CD14-positive monocyte (primary cell): ENCODE data around the gene ARHGAP45. TPM values are rescaled to one million over a fixed set of nuclear protein-coding genes. Genes with fewer than 3 reads are reported as not detected.

Experiments
- DNase-seq, 3 donors: peaks; one replicate each; pipeline ENCODE4 v3.0.0-alpha.2; 2011 to 2022
- H2AFZ ChIP-seq: 2 replicates; pipeline ENCODE4 v1.6.0; 2012; ENCODE audit warnings: mild to moderate bottlenecking, low read depth, low read length, inconsistent platforms; ENCODE audit not compliant: insufficient read depth, poor library complexity, severe bottlenecking
- H3K27ac ChIP-seq, 2 donors: 1 replicate in 1 of 2; 2 replicates in 1 of 2; pipeline ENCODE4 v1.5.1; 2012 to 2013; ENCODE audit warnings: low read length in 2 of 2, control low read depth in 1 of 2, inconsistent platforms in 1 of 2, low read depth in 1 of 2, mild to moderate bottlenecking in 1 of 2
- H3K27me3 ChIP-seq, 2 donors: one replicate each; pipeline versions ENCODE4 v1.6.0 to v1.6.1; 2011 to 2013; ENCODE audit warnings: low read length in 2 of 2; ENCODE audit not compliant: control insufficient read depth in 2 of 2, insufficient read depth in 2 of 2
- H3K36me3 ChIP-seq, 2 donors: replicated peaks in 1 of 2; 1 replicate in 1 of 2; 2 replicates in 1 of 2; pipeline versions ENCODE4 v1.5.1 to v1.6.1; 2012 to 2013; ENCODE audit warnings: low read length in 2 of 2, control low read depth in 1 of 2, inconsistent platforms in 1 of 2, mild to moderate bottlenecking in 1 of 2; ENCODE audit not compliant: insufficient read depth in 2 of 2, control insufficient read depth in 1 of 2
- H3K4me1 ChIP-seq, 2 donors: 1 replicate in 1 of 2; 2 replicates in 1 of 2; pipeline versions ENCODE4 v1.5.1 to v1.6.1; 2012 to 2013; ENCODE audit warnings: low read length in 2 of 2, control low read depth in 1 of 2, inconsistent platforms in 1 of 2, mild to moderate bottlenecking in 1 of 2, moderate library complexity in 1 of 2; ENCODE audit not compliant: insufficient read depth in 2 of 2, control insufficient read depth in 1 of 2
- H3K4me2 ChIP-seq: replicated peaks from 2 replicates; pipeline ENCODE3; 2012; ENCODE audit warnings: low read length, moderate library complexity, mild to moderate bottlenecking; ENCODE audit not compliant: poor library complexity, severe bottlenecking; ENCODE audit errors: extremely low read depth
- H3K4me3 ChIP-seq, 3 experiments: fragments of 200-600 bp in 1 of 3; sonication (generic) in 1 of 3; replicated peaks in 1 of 3; 1 replicate in 2 of 3; 2 replicates in 1 of 3; pipeline ENCODE4 v1.5.1; 2011 to 2013; ENCODE audit warnings: low read length in 3 of 3, mild to moderate bottlenecking in 3 of 3, control low read depth in 2 of 3, low read depth in 2 of 3, inconsistent platforms in 1 of 3, moderate library complexity in 1 of 3
- H3K79me2 ChIP-seq: 2 replicates; pipeline ENCODE4 v1.6.0; 2012; ENCODE audit warnings: mild to moderate bottlenecking, control low read depth, inconsistent platforms, low read length, moderate library complexity; ENCODE audit not compliant: insufficient read depth
- H3K9ac ChIP-seq: 2 replicates; pipeline ENCODE4 v1.6.0; 2017; ENCODE audit warnings: low read length, mild to moderate bottlenecking; ENCODE audit not compliant: insufficient read depth, poor library complexity, severe bottlenecking
- H3K9me3 ChIP-seq, 2 donors: replicated peaks in 1 of 2; 1 replicate in 1 of 2; 2 replicates in 1 of 2; pipeline versions ENCODE4 v1.5.1 to v1.6.1; 2012 to 2013; ENCODE audit warnings: low read length in 2 of 2, control low read depth in 1 of 2; ENCODE audit not compliant: control insufficient read depth in 1 of 2, insufficient read depth in 1 of 2
- H4K20me1 ChIP-seq: 2 replicates; pipeline ENCODE4 v1.6.0; 2012; ENCODE audit warnings: mild to moderate bottlenecking, low read length, control low read depth, moderate library complexity; ENCODE audit not compliant: insufficient read depth
- H3K27ac Mint-ChIP-seq, 7 donors: one replicate each; pipeline ENCODE4 v1.8.0; 2020; ENCODE audit warnings: mild to moderate bottlenecking in 7 of 7, mixed read lengths in 7 of 7, moderate library complexity in 6 of 7, inconsistent platforms in 2 of 7
- H3K27me3 Mint-ChIP-seq, 3 donors: one replicate each; pipeline ENCODE4 v1.8.0; 2021 to 2022; ENCODE audit warnings: low read depth in 3 of 3, mild to moderate bottlenecking in 3 of 3, mixed read lengths in 3 of 3, moderate library complexity in 3 of 3, inconsistent platforms in 1 of 3
- H3K36me3 Mint-ChIP-seq, 2 donors: one replicate each; pipeline ENCODE4 v1.8.0; 2020; ENCODE audit warnings: mixed read lengths in 2 of 2, inconsistent platforms in 1 of 2, mild to moderate bottlenecking in 1 of 2
- H3K4me1 Mint-ChIP-seq: one replicate; pipeline ENCODE4 v1.8.0; 2020; ENCODE audit warnings: mild to moderate bottlenecking, mixed read lengths
- H3K4me3 Mint-ChIP-seq, 2 donors: one replicate each; pipeline ENCODE4 v1.8.0; 2020; ENCODE audit warnings: mild to moderate bottlenecking in 2 of 2, mixed read lengths in 2 of 2, moderate library complexity in 1 of 2
- H3K9me3 Mint-ChIP-seq, 7 donors: one replicate each; pipeline ENCODE4 v1.8.0; 2020 to 2022; ENCODE audit warnings: mixed read lengths in 7 of 7, mild to moderate bottlenecking in 6 of 7, moderate library complexity in 6 of 7, inconsistent platforms in 2 of 7
- CTCF ChIP-seq: fragments of 200-600 bp; IDR thresholded peaks from one replicate; pipeline ENCODE4 v1.8.0; 2022; ENCODE audit warnings: antibody characterized with exemption, mild to moderate bottlenecking
- WGBS: methylation state at CpG from one replicate; pipeline ENCODE4 v1.1.5; 2013; ENCODE audit warnings: missing lambda C conversion rate; ENCODE audit not compliant: insufficient coverage; 5-methylcytosine and 5-hydroxymethylcytosine counted together
- intact Hi-C, 2 donors: fragments of 100-400 bp; cut with micrococcal nuclease; formaldehyde crosslinking; loops; one replicate each; pipeline versions ENCODE4 v1.15.0 to v1.15.1; 2023
- polyA plus RNA-seq, 3 donors: library from polyadenylated mRNA; depleted of rRNA in 1 of 3; unstranded in 2 of 3; stranded (reverse) in 1 of 3; fragments of 300-500 nt in 2 of 3; fragments of >200 nt in 1 of 3; fragmentation: Illumina TruSeq in 2 of 3; gene quantifications; 1 replicate in 2 of 3; 2 replicates in 1 of 3; pipeline ENCODE4 v1.2.3, GENCODE V29; 2012 to 2021

The ARHGAP45 gene
- polyA plus RNA-seq, 3 donors: 108 to 308 (median 137) TPM

GRCh38 chr19:1109032-1109551, 42.1 kb downstream of the ARHGAP45 start:
- Histone ChIP-seq H3K79me2 (peaks cover 17% of the 10 kb centered on the region), H3K27ac (no peak overlapping the region), H4K20me1 (peaks cover 90% of the 10 kb centered on the region), H3K36me3 (peaks cover 53 to 68% of the 10 kb centered on the region in 2 donors), H3K27me3 (no peaks in the 10 kb centered on the region), H2AFZ (no peak overlapping the region), H3K4me2 (no peak overlapping the region), H3K9me3 (no peaks in the 10 kb centered on the region), H3K4me1 (peaks cover 31 to 43% of the 10 kb centered on the region in 2 donors), H3K4me3 (no peak overlapping the region), H3K9ac (no peak overlapping the region)
- Mint-ChIP-seq H3K27ac (no peak overlapping the region), H3K4me1 (peaks cover 21% of the 10 kb centered on the region), H3K36me3 (peaks cover 15 to 52% of the 10 kb centered on the region in 2 donors), H3K27me3 (no peaks in the 10 kb centered on the region), H3K4me3 (no peak overlapping the region), H3K9me3 (no peaks in the 10 kb centered on the region)
- no peak for DNase-seq
- 92% methylated on average over 31 of the region's 48 CpGs for WGBS
- intact Hi-C loops: loop anchor here in 1 of 2 donors (10.0 kb wide), 2 partner anchors 84 to 136 kb away; partner anchors contain the start of genes ATP5F1D, CNN2, MIDN and RNU6-2
- TF ChIP-seq CTCF: no peak

- peaks cover 20% of the 10 kb centered on the region for H3K4me1 Mint-ChIP-seq
- intact Hi-C loops: loop anchor here (5.0 to 10.0 kb wide), 4 partner anchors 82 to 135 kb away; partner anchors contain the start of genes ATP5F1D (in 2 of the 2), CNN2 (in 1 of the 2), MIDN (in 1 of the 2) and RNU6-2 (in 1 of the 2)
- Histone ChIP-seq H3K27ac (no peak overlapping the region), H4K20me1 (peaks cover 92% of the 10 kb centered on the region), H3K4me1 (peaks cover 29 to 44% of the 10 kb centered on the region in 2 donors), H3K79me2 (peaks cover 14% of the 10 kb centered on the region), H3K4me2 (no peak overlapping the region), H3K4me3 (no peak overlapping the region), H3K27me3 (no peaks in the 10 kb centered on the region), H3K9me3 (no peaks in the 10 kb centered on the region), H2AFZ (no peak overlapping the region), H3K36me3 (peaks cover 56 to 73% of the 10 kb centered on the region in 2 donors), H3K9ac (no peak overlapping the region)
- 93% methylated on average over 47 of the region's 54 CpGs for WGBS
- no peak overlapping the region for H3K4me3 Mint-ChIP-seq
- no peak for DNase-seq
- peaks cover 15 to 60% of the 10 kb centered on the region in 2 donors for H3K36me3 Mint-ChIP-seq
- H3K27ac Mint-ChIP-seq: peak overlapping the region in 1 of 7 donors; percentile 55
- H3K27me3 Mint-ChIP-seq: no peaks in the 10 kb centered on the region
- H3K9me3 Mint-ChIP-seq: no peaks in the 10 kb centered on the region
- TF ChIP-seq CTCF: no peak
These were observed 43.0 kb downstream of the ARHGAP45 start for GRCh38 chr19:1109697-1110671.
